Activated CD4-positive, alpha-beta T cell treated with anti-CD3 and anti-CD28 coated beads for 4 hours (primary cell): ENCODE data around the gene DNAH8.

Experiments
- DNase-seq, 2 donors: peaks; one replicate each; pipeline ENCODE4 v3.0.0-alpha.2; 2020

Gene DNAH8

DNA sequence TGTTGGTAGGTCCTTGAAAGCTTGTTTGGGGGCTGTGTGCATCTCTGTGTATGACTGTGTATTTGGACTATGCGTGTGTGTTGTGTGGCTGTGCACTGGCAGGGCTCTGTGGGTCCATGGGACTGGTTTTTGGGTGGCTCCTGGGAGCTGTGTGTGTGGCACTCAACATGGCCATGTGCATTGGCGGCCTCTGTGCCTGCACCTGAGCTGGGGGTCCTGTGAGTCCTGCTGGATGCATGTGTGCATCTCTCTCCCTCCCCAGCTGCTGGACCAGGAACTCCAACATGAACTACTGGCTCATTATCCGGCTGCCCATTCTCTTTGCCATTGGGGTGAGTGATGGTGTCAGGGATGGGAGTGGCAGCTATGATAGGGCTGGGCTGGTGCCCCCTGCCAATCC lies 363.6 kb downstream of the DNAH8 start:
- no peak for DNase-seq

DNA sequence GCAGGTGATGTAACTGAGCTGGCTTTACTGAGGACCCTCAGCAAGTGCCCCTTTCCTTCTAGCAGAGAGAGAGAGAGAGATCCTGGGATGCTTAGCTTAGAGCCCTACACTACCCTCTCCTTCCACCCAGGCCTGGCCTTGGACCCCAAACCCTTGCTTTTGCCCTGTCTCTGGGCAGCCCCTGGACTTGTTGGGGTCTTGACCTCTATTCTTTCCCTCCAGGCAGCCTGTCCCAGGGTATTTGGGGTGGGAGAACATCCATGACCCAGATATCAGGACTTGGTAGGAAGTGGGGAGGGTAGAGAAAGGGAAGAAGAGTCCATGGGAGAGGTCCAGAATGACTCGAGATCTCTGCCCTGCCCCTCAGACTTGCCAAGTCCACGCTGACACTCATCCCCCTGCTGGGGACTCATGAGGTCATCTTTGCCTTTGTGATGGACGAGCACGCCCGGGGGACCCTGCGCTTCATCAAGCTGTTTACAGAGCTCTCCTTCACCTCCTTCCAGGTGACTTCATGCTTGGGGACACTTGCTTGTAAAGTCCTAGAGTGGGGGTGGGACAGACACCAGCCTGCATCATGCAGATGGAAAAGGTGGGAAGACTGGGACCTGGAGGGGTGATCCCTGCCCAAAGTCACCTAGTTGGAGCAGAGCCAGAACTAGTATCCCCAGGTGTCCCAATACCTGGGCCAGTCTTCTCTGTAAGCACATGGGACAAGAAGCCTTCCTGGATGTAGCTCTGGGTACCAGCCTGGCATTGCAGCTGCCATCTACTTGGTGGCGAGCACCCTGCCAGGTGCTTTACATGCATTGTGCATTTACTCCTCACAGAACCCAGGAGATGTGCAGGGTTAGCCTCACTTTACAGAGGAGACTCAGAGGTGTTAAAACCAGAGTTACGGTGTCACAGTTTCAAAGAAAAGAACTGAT lies 364.4 kb downstream of the DNAH8 start:
- no peak for DNase-seq
